ENCODE measurements around the gene MYBPC2. TPM values are rescaled to one million over a fixed set of nuclear protein-coding genes. Genes with fewer than 3 reads are reported as not detected.

The MYBPC2 gene
- total and polyA plus RNA-seq, 2 donors (not counting 3 experiments of a cell fraction or from before 2014, with no cell fraction given), result 0.03 TPM; not detected in 1

GRCh38 chr19:50431343-50432220 lies 1.1 kb upstream of the MYBPC2 start:
- no TSS peak for BruUV-seq (replicated peaks)
- Histone ChIP-seq H3K27me3 (ENCODE audit: control insufficient read depth in 2 of 2, insufficient read depth in 2 of 2, low read length in 2 of 2) (peaks cover 4 to 13% of the 10 kb centered on the region in 2 experiments), H3K4me1 (ENCODE audit: control insufficient read depth, extremely low read depth, insufficient read depth, low read length) (peaks cover 6% of the 10 kb centered on the region), H3K4me3 (replicated peaks in 1 of 3; ENCODE audit: insufficient read depth in 1 of 3, low read depth in 1 of 3, low read length in 3 of 3) (peak overlapping the region in 2 of 3 experiments; percentile 39 to 51), H3K4me2 (ENCODE audit: insufficient read depth, low read length) (peak overlapping the region; percentile 55), H3K36me3 (ENCODE audit: control insufficient read depth in 2 of 2, extremely low read depth in 1 of 2, insufficient read depth in 2 of 2, low read length in 2 of 2) (no peaks in the 10 kb centered on the region), H3K9me1 (replicated peaks; ENCODE audit: control insufficient read depth, extremely low read depth, insufficient read depth, low read length) (no peaks in the 10 kb centered on the region), H4K20me1 (replicated peaks; ENCODE audit: control insufficient read depth, extremely low read depth, insufficient read depth, low read length) (no peaks in the 10 kb centered on the region), H3K9me3 (replicated peaks; ENCODE audit: control insufficient read depth, insufficient read depth, low read length) (no peaks in the 10 kb centered on the region), H3K9ac (replicated peaks; ENCODE audit: extremely low read depth, insufficient read depth, low read length) (no peak overlapping the region), H3K79me2 (ENCODE audit: control insufficient read depth, insufficient read depth, low read length) (no peaks in the 10 kb centered on the region), H3K27ac (ENCODE audit: insufficient read depth, low read depth, low read length) (no peak overlapping the region), H2AFZ (ENCODE audit: low read depth, low read length) (peak overlapping the region; percentile 99)
- intact Hi-C loops (cut with micrococcal nuclease) (loop anchor here (1.0 to 2.0 kb wide), 3 partner anchors 47 to 80 kb away; partner anchors contain the start of genes JOSD2, NR1H2 and POLD1), dilution Hi-C loops (cut with MboI; ENCODE audit: extremely low pct_ligation_motif_present, low sequenced_read_pairs) (no loop called here)
- DNase-seq (ENCODE audit: low read depth, low spot score) (peak; percentile 86), FAIRE-seq (peak; percentile 86)
- POLR2A ChIA-PET, result no interaction called here
- no peak for TF ChIP-seq MAX (IDR thresholded peaks at IDR 0.05; ENCODE audit: insufficient read depth, insufficient read length)
- TF ChIP-seq EZH2 (IDR thresholded peaks at IDR 0.05; ENCODE audit: borderline replicate concordance, low read depth, low read length, severe bottlenecking), result peak; percentile 42
- CTCF ChIA-PET, result no interaction called here

- no peak for TF ChIP-seq JUN (IDR thresholded peaks at IDR 0.05; ENCODE audit: borderline replicate concordance, insufficient read depth, insufficient read length, low read depth)
- TF ChIP-seq FOS (IDR thresholded peaks at IDR 0.05; ENCODE audit: borderline replicate concordance, insufficient read depth, low read length), result no peak
- TF ChIP-seq CTCF (IDR thresholded peaks at IDR 0.05; ENCODE audit: extremely low read depth in 1 of 2, insufficient read depth in 1 of 2, low read depth in 1 of 2, low read length in 2 of 2), result no peak
- TF ChIP-seq POLR2A (IDR thresholded peaks at IDR 0.05; ENCODE audit: low read depth, low read length), result no peak
- TF ChIP-seq EZH2 (IDR thresholded peaks at IDR 0.05; ENCODE audit: borderline replicate concordance, low read depth, low read length, severe bottlenecking), result no peak
- TF ChIP-seq MYC (IDR thresholded peaks at IDR 0.05; ENCODE audit: low read depth, low read length), result no peak
- no peak for TF ChIP-seq GATA2 (IDR thresholded peaks at IDR 0.05; ENCODE audit: insufficient read depth, insufficient read length, low read depth, low read length)
- TF ChIP-seq POLR2AphosphoS5 (IDR thresholded peaks at IDR 0.05; ENCODE audit: insufficient read depth, low read depth, low read length), result no peak
- no peak for TF ChIP-seq MAX (IDR thresholded peaks at IDR 0.05; ENCODE audit: insufficient read depth, insufficient read length)
- peaks cover 4 to 11% of the 10 kb centered on the region in 2 experiments for H3K27me3 ChIP-seq (ENCODE audit: control insufficient read depth in 2 of 2, insufficient read depth in 2 of 2, low read length in 2 of 2)
- intact Hi-C loops (cut with micrococcal nuclease) (no loop called here), dilution Hi-C loops (cut with MboI; ENCODE audit: extremely low pct_ligation_motif_present, low sequenced_read_pairs) (no loop called here)
- no peaks in the 10 kb centered on the region for H3K9me3 ChIP-seq (replicated peaks; ENCODE audit: control insufficient read depth, insufficient read depth, low read length)
- no peak overlapping the region for H2AFZ ChIP-seq (ENCODE audit: low read depth, low read length)
- H3K4me3 ChIP-seq (replicated peaks in 1 of 3; ENCODE audit: insufficient read depth in 1 of 3, low read depth in 1 of 3, low read length in 3 of 3), result no peak overlapping the region
- no peak overlapping the region for H3K9ac ChIP-seq (replicated peaks; ENCODE audit: extremely low read depth, insufficient read depth, low read length)
- no peak overlapping the region for H3K4me2 ChIP-seq (ENCODE audit: insufficient read depth, low read length)
- H3K36me3 ChIP-seq (ENCODE audit: control insufficient read depth in 2 of 2, extremely low read depth in 1 of 2, insufficient read depth in 2 of 2, low read length in 2 of 2), result no peaks in the 10 kb centered on the region
- H3K79me2 ChIP-seq (ENCODE audit: control insufficient read depth, insufficient read depth, low read length), result no peaks in the 10 kb centered on the region
- no peak overlapping the region for H3K27ac ChIP-seq (ENCODE audit: insufficient read depth, low read depth, low read length)
- ChIA-PET POLR2A (no interaction called here), CTCF (no interaction called here)
- no peaks in the 10 kb centered on the region for H3K9me1 ChIP-seq (replicated peaks; ENCODE audit: control insufficient read depth, extremely low read depth, insufficient read depth, low read length)
- H3K4me1 ChIP-seq (ENCODE audit: control insufficient read depth, extremely low read depth, insufficient read depth, low read length), result peaks cover 6% of the 10 kb centered on the region
- peak; percentile 55 for FAIRE-seq
- no TSS peak for BruUV-seq (replicated peaks)
- no peaks in the 10 kb centered on the region for H4K20me1 ChIP-seq (replicated peaks; ENCODE audit: control insufficient read depth, extremely low read depth, insufficient read depth, low read length)
- no peak for DNase-seq (ENCODE audit: low read depth, low spot score)
These were observed 799 bp downstream of the MYBPC2 start for GRCh38 chr19:50433201-50434180.
